ENCODE results near the gene EVL. TPM values are rescaled to one million over a fixed set of nuclear protein-coding genes. Genes with fewer than 3 reads are reported as not detected.

Gene EVL
- polyA plus RNA-seq, 2 of the 4 experiments (the other 2 are of a cell fraction): 14.8 to 32.9 TPM

DNA sequence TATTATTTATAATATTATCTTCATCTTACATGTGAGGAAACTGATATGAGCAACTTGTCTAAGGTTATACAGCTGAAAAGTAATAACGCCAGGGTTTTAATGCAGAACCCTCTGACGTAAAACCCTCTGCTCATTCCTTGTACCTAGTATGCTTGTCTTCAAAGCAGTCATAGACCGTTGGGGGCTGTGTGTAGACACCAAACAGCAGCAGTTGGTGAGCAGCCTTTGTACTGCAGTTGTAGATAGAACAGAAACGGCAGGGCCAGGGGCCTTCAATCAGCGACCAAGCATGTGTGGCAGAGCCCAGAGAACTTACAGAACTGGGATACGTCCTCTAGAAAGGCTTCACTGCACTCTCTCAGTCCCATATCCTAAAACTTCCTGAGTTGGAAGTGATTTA lies 28.1 kb downstream of the EVL start:
- no peak for TF ChIP-seq CBX2 (IDR thresholded peaks at IDR 0.05; ENCODE audit: borderline replicate concordance, low read depth)
- TF ChIP-seq ZFP36 (IDR thresholded peaks at IDR 0.05; ENCODE audit: borderline replicate concordance, partially characterized antibody): no peak
- no peak for DNase-seq (ENCODE audit: low read depth in 1 of 2, low spot score in 1 of 2)
- Histone ChIP-seq H3K4me1 (peaks cover 14% of the 10 kb centered on the region), H3K4me3 (no peak overlapping the region), H3K27ac (no peak overlapping the region), H3K4me2 (no peak overlapping the region), H3K9me3 (no peaks in the 10 kb centered on the region)
- no peak for ATAC-seq
- WGBS (ENCODE audit: missing lambda C conversion rate): 70% methylated on average over 6 of the region's 6 CpGs
- FAIRE-seq: no peak
- POLR2A ChIA-PET: no interaction called here
- CTCF ChIA-PET: interaction anchor here (1.0 to 10.3 kb wide), 4 partner anchors 10 to 111 kb away, joined by 3 to 104 read pairs (median 5); no protein-coding TSS in a partner anchor

DNA sequence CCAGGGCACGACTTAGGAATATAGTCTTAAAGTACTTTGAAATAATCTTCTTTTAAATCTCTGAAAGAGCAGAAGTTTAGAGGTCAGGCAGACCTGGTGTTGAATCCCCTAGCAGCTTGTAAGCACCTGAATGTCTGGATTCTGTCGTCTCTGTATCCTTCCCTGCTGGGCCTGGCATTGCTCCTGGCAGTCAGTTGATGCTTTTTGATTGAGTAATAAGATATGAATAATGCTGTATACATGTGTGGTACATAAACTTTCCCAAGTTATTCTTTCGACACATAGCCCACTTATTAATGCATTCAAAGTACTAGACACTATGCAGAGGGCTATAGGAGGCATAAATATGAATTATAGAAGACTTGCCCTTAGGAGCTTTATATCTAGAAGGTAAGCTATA lies 31.4 kb downstream of the EVL start:
- DNase-seq (ENCODE audit: low read depth in 1 of 2, low spot score in 1 of 2) (no peak), ATAC-seq (peak; percentile 77 to 84), FAIRE-seq (no peak)
- Histone ChIP-seq H3K4me1 (peaks cover 14% of the 10 kb centered on the region), H3K4me3 (no peak overlapping the region), H3K9me3 (no peaks in the 10 kb centered on the region), H3K27ac (peak overlapping the region; percentile 26 to 64; a peak in 4 of 6 replicates), H3K4me2 (peak overlapping the region; percentile 48)
- POLR2A ChIA-PET: no interaction called here
- 35% methylated on average over 3 of the region's 3 CpGs for WGBS (ENCODE audit: missing lambda C conversion rate)
- CTCF ChIA-PET: interaction anchor here (1.2 to 10.3 kb wide), 3 partner anchors 8 to 114 kb away, joined by 3 to 104 read pairs (median 18); no protein-coding TSS in a partner anchor
- TF ChIP-seq, protein P1, sequence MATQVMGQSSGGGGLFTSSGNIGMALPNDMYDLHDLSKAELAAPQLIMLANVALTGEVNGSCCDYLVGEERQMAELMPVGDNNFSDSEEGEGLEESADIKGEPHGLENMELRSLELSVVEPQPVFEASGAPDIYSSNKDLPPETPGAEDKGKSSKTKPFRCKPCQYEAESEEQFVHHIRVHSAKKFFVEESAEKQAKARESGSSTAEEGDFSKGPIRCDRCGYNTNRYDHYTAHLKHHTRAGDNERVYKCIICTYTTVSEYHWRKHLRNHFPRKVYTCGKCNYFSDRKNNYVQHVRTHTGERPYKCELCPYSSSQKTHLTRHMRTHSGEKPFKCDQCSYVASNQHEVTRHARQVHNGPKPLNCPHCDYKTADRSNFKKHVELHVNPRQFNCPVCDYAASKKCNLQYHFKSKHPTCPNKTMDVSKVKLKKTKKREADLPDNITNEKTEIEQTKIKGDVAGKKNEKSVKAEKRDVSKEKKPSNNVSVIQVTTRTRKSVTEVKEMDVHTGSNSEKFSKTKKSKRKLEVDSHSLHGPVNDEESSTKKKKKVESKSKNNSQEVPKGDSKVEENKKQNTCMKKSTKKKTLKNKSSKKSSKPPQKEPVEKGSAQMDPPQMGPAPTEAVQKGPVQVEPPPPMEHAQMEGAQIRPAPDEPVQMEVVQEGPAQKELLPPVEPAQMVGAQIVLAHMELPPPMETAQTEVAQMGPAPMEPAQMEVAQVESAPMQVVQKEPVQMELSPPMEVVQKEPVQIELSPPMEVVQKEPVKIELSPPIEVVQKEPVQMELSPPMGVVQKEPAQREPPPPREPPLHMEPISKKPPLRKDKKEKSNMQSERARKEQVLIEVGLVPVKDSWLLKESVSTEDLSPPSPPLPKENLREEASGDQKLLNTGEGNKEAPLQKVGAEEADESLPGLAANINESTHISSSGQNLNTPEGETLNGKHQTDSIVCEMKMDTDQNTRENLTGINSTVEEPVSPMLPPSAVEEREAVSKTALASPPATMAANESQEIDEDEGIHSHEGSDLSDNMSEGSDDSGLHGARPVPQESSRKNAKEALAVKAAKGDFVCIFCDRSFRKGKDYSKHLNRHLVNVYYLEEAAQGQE (IDR thresholded peaks at IDR 0.05): no peak
- no peak for TF ChIP-seq HOXB13 (CRISPR knock-in tag; IDR thresholded peaks at IDR 0.05; ENCODE audit: low read depth)
- TF ChIP-seq JUNB (IDR thresholded peaks at IDR 0.05): peak; percentile 31; the same call in 1 of the 2 replicates
- TF ChIP-seq, protein P2, sequence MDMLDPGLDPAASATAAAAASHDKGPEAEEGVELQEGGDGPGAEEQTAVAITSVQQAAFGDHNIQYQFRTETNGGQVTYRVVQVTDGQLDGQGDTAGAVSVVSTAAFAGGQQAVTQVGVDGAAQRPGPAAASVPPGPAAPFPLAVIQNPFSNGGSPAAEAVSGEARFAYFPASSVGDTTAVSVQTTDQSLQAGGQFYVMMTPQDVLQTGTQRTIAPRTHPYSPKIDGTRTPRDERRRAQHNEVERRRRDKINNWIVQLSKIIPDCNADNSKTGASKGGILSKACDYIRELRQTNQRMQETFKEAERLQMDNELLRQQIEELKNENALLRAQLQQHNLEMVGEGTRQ (IDR thresholded peaks at IDR 0.05): no peak
- no peak for TF ChIP-seq POLR2A (IDR thresholded peaks at IDR 0.05; ENCODE audit: low read length)
- no peak for TF ChIP-seq GATA3 (IDR thresholded peaks at IDR 0.05; ENCODE audit: borderline replicate concordance)
- TF ChIP-seq CEBPB (IDR thresholded peaks at IDR 0.05): peak in 1 of 2 experiments; percentile 53; a peak in 2 of 4 replicates

DNA sequence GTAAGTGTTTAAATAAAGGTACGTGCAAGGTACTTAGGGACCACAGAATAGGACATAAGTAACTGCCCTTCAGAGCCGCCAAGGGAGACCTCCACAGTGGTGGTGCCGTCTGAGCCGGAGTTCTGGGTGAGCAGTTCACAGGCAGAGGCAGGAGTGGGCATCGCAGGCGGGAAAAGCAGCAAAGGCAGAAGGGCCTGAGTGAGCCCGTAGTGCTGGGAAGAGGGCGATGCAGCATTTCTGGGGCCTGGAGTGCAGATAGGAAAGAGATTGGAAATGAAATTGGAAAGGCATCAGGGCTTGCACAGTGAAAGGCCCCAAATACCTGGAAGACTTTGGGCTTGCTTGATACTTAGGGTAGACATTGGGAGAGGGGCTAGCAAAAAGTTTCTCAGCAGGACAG lies 32.9 kb downstream of the EVL start:
- Histone ChIP-seq H3K4me3 (no peak overlapping the region), H3K9me3 (no peaks in the 10 kb centered on the region), H3K4me2 (no peak overlapping the region), H3K4me1 (peaks cover 15% of the 10 kb centered on the region), H3K27ac (peak overlapping the region in 1 of 2 experiments; percentile 23; a peak in 2 of 6 replicates)
- 95% methylated on average over 8 of the region's 8 CpGs for WGBS (ENCODE audit: missing lambda C conversion rate)
- CTCF ChIA-PET: interaction anchor here (0.8 to 10.3 kb wide), 2 partner anchors 10 to 199 kb away, joined by 3 to 104 read pairs; no protein-coding TSS in a partner anchor
- POLR2A ChIA-PET: no interaction called here
- ATAC-seq (no peak), FAIRE-seq (no peak), DNase-seq (ENCODE audit: low read depth in 1 of 2, low spot score in 1 of 2) (no peak)
- no peak for TF ChIP-seq TFCP2L1 (CRISPR knock-in tag; IDR thresholded peaks at IDR 0.05)
- no peak for TF ChIP-seq GATA3 (IDR thresholded peaks at IDR 0.05; ENCODE audit: borderline replicate concordance)
- TF ChIP-seq NR3C1 (IDR thresholded peaks at IDR 0.05): no peak
- TF ChIP-seq CEBPB (IDR thresholded peaks at IDR 0.05): no peak
- TF ChIP-seq HOXB13 (CRISPR knock-in tag; IDR thresholded peaks at IDR 0.05; ENCODE audit: low read depth): no peak
- no peak for TF ChIP-seq RNF2 (IDR thresholded peaks at IDR 0.05; ENCODE audit: borderline replicate concordance, low read depth)
- TF ChIP-seq, protein P3, sequence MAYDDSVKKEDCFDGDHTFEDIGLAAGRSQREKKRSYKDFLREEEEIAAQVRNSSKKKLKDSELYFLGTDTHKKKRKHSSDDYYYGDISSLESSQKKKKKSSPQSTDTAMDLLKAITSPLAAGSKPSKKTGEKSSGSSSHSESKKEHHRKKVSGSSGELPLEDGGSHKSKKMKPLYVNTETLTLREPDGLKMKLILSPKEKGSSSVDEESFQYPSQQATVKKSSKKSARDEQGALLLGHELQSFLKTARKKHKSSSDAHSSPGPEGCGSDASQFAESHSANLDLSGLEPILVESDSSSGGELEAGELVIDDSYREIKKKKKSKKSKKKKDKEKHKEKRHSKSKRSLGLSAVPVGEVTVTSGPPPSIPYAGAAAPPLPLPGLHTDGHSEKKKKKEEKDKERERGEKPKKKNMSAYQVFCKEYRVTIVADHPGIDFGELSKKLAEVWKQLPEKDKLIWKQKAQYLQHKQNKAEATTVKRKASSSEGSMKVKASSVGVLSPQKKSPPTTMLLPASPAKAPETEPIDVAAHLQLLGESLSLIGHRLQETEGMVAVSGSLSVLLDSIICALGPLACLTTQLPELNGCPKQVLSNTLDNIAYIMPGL (CRISPR knock-in tag; IDR thresholded peaks at IDR 0.05; ENCODE audit: borderline replicate concordance): no peak
- no peak for TF ChIP-seq RFX5 (IDR thresholded peaks at IDR 0.05)
- TF ChIP-seq, protein P4, sequence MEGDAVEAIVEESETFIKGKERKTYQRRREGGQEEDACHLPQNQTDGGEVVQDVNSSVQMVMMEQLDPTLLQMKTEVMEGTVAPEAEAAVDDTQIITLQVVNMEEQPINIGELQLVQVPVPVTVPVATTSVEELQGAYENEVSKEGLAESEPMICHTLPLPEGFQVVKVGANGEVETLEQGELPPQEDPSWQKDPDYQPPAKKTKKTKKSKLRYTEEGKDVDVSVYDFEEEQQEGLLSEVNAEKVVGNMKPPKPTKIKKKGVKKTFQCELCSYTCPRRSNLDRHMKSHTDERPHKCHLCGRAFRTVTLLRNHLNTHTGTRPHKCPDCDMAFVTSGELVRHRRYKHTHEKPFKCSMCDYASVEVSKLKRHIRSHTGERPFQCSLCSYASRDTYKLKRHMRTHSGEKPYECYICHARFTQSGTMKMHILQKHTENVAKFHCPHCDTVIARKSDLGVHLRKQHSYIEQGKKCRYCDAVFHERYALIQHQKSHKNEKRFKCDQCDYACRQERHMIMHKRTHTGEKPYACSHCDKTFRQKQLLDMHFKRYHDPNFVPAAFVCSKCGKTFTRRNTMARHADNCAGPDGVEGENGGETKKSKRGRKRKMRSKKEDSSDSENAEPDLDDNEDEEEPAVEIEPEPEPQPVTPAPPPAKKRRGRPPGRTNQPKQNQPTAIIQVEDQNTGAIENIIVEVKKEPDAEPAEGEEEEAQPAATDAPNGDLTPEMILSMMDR (IDR thresholded peaks at IDR 0.05): no peak
